ENCODE measurements around the gene C2orf69. TPM values are rescaled to one million over a fixed set of nuclear protein-coding genes. Genes with fewer than 3 reads are reported as not detected.
A peak's percentile ranks its signal among the peaks of the same experiment; 100 is the strongest.

Gene C2orf69
- total RNA-seq, 1 donor = 16.4 TPM

GRCh38 chr2:199946836-199947235 is 35.7 kb downstream of the C2orf69 start:
- H3K4me3 ChIP-seq (ENCODE audit: low read depth, low read length) = no peak overlapping the region
- no peak for TF ChIP-seq CTCF (IDR thresholded peaks at IDR 0.05; ENCODE audit: insufficient read depth, low read depth, low read length)
- peak; percentile 28 for DNase-seq (ENCODE audit: low read depth)

DNA sequence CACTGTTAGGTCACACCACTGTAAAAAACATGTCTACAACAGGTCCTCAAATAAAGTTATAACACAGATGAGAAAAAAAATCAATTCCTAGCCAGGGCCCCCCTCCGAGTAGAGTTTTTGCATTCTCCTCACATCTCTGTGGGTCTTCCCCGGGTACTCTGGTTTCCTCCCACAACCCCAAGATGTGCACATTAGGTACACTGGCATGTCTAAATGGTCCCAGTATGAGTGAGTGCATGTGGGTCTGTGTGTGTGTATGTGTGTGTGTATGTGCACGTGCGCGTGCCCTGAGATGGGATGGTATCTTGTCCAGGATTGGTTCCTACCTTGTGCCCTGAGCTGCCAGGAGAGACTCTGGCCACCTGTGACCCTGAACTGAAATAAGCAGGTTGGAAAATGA is 39.3 kb downstream of the C2orf69 start:
- H3K4me3 ChIP-seq (ENCODE audit: low read depth, low read length) = no peak overlapping the region
- TF ChIP-seq CTCF (IDR thresholded peaks at IDR 0.05; ENCODE audit: insufficient read depth, low read depth, low read length) = no peak
- no peak for DNase-seq (ENCODE audit: low read depth)

- TF ChIP-seq CTCF (IDR thresholded peaks at IDR 0.05; ENCODE audit: insufficient read depth, low read depth, low read length) = no peak
- H3K4me3 ChIP-seq (ENCODE audit: low read depth, low read length) = no peak overlapping the region
- DNase-seq (ENCODE audit: low read depth) = no peak
Observed at GRCh38 chr2:199951023-199951422, 39.9 kb downstream of the C2orf69 start.

DNA sequence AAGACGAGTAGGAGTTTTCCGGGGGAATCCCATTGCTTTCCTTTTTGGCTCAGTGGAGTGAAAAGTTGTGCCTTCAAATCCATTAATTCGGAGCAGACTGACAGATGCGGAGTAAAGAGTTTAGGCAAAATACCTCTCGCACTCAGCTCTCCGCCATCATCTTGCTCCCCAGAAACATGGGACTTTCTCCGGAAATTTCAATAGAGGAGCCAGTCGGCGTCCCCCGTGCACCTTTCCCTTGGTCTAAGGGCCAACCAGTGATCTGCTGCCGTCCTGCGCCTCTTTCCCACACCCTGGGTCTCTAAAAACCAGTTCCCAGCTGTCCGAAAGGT is 43.9 kb downstream of the C2orf69 start:
- peak; percentile 58 for DNase-seq (ENCODE audit: low read depth)
- H3K4me3 ChIP-seq (ENCODE audit: low read depth, low read length) = peak overlapping the region; percentile 89
- no peak for TF ChIP-seq CTCF (IDR thresholded peaks at IDR 0.05; ENCODE audit: insufficient read depth, low read depth, low read length)

- peak; percentile 23 for TF ChIP-seq CTCF (IDR thresholded peaks at IDR 0.05; ENCODE audit: insufficient read depth, low read depth, low read length)
- DNase-seq (ENCODE audit: low read depth) = peak; percentile 89
- peak within 1 kb of the TSS; percentile 89 for H3K4me3 ChIP-seq (ENCODE audit: low read depth, low read length)
Observed at GRCh38 chr2:199955339-199956061, 44.4 kb downstream of the C2orf69 start, which contains the start of the genes MAIP1 and TYW5. Gene MAIP1 (plus strand): TSS chr2:199955582. CDS start chr2:199955799, 217 bp downstream. Gene TYW5 (minus strand): TSS chr2:199955491. CDS start chr2:199955470, 21 bp downstream.

- peak overlapping the region; percentile 89 for H3K4me3 ChIP-seq (ENCODE audit: low read depth, low read length)
- no peak for DNase-seq (ENCODE audit: low read depth)
- no peak for TF ChIP-seq CTCF (IDR thresholded peaks at IDR 0.05; ENCODE audit: insufficient read depth, low read depth, low read length)
Observed at GRCh38 chr2:199956062-199956380, 44.9 kb downstream of the C2orf69 start.

DNA sequence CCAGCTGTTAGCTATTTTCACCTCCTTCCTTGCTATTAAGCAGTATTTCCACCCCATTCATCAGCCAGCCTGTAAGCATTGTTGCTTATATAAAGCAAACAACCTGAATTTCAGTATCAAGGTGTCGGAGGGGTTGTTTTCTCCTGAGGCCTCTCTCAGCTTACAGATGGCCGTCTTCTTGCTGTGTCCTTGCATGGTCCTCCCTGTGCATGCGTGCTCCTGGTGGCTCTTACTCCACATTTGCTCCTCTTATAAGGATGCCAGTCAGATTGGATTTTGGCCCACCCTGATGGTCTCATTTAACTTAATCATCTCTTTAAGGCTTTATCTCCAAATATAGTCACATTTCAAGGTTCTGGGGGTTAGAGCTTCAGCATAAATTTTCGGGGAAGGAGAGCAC is 46.9 kb downstream of the C2orf69 start:
- H3K4me3 ChIP-seq (ENCODE audit: low read depth, low read length) = no peak overlapping the region
- no peak for DNase-seq (ENCODE audit: low read depth)
- TF ChIP-seq CTCF (IDR thresholded peaks at IDR 0.05; ENCODE audit: insufficient read depth, low read depth, low read length) = no peak

Measured in fibroblast of villous mesenchyme (primary cell).